Measurements from ENCODE around the gene SH3RF3. TPM values are rescaled to one million over a fixed set of nuclear protein-coding genes. Genes with fewer than 3 reads are reported as not detected.

SH3RF3 gene
- total and polyA plus RNA-seq, 2 donors (not counting 1 experiment from before 2014, with no cell fraction given): 8.3 to 10.1 TPM

GRCh38 chr2:109527079-109527478 lies 398.1 kb downstream of the SH3RF3 start:
- TF ChIP-seq, protein P1, sequence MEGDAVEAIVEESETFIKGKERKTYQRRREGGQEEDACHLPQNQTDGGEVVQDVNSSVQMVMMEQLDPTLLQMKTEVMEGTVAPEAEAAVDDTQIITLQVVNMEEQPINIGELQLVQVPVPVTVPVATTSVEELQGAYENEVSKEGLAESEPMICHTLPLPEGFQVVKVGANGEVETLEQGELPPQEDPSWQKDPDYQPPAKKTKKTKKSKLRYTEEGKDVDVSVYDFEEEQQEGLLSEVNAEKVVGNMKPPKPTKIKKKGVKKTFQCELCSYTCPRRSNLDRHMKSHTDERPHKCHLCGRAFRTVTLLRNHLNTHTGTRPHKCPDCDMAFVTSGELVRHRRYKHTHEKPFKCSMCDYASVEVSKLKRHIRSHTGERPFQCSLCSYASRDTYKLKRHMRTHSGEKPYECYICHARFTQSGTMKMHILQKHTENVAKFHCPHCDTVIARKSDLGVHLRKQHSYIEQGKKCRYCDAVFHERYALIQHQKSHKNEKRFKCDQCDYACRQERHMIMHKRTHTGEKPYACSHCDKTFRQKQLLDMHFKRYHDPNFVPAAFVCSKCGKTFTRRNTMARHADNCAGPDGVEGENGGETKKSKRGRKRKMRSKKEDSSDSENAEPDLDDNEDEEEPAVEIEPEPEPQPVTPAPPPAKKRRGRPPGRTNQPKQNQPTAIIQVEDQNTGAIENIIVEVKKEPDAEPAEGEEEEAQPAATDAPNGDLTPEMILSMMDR (conservative IDR thresholded peaks at IDR 0.05 in 1 of 2, IDR thresholded peaks at IDR 0.05 in 1 of 2; ENCODE audit: low read depth in 1 of 2, low read length in 2 of 2): no peak
- TF ChIP-seq EZH2 (IDR thresholded peaks at IDR 0.05; ENCODE audit: low read length, missing control alignments): no peak
- peaks cover 13% of the 10 kb centered on the region for H3K27me3 ChIP-seq (ENCODE audit: control insufficient read depth, insufficient read depth, low read length)

DNA sequence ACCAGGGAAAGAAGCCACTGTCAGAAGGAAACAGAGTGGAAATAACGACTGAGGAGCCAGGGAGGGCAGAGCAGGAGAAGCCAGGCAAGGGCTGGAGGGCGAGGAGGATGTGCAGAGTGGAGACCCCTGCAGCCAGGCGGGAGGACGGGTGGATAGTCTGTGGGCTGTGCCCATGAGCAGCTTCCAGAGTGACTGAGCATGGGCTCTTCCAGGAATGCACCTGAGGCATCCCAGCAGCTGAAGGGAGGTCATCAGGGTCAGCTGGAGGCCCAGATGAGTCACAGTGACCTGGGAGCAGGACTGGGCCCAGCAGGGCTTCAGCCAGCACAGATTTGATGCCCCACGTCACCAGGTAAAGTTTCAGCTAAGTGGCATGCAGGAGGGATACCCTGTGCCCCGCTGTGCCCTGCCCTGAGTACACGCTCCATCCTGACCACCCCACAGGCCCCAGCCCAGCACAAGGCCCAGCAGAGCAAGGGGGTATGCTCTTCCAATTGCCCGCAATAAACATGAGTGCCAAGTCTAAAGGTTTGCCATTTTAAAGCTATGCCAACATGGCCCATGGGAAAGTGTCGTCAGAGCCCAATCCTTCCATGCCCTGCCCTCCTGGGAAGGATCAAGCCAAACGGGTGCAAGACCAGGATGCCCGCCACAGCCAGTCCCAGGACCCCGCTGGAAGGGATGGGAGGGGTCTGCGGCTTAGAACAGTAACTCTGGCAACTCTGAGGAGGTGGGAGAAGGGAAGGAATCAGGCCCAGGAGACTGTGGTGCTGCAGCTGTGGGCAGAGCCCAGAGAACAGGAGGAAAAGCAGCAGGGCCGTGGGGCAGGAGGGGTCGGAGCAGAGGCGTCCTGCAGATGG lies 399.1 kb downstream of the SH3RF3 start:
- H2AFZ ChIP-seq (ENCODE audit: low read length): no peak overlapping the region
- no peaks in the 10 kb centered on the region for H3K36me3 ChIP-seq (ENCODE audit: control insufficient read depth, insufficient read depth, low read length)
- no peak for DNase-seq (ENCODE audit: low read depth in 2 of 2)
- no peaks in the 10 kb centered on the region for H3K9me3 ChIP-seq (ENCODE audit: control insufficient read depth, insufficient read depth, low read depth, low read length)
- H3K4me1 ChIP-seq (ENCODE audit: control insufficient read depth, extremely low read depth, insufficient read depth, low read length): no peaks in the 10 kb centered on the region
- no peak overlapping the region for H3K4me2 ChIP-seq (ENCODE audit: extremely low read depth, insufficient read depth, low read length)
- no peak overlapping the region for H3K27ac ChIP-seq (ENCODE audit: insufficient read depth, low read length)
- H3K79me2 ChIP-seq (ENCODE audit: control insufficient read depth, insufficient read depth, low read length): no peaks in the 10 kb centered on the region
- H3K4me3 ChIP-seq (replicated peaks in 1 of 4; ENCODE audit: control extremely low read depth in 1 of 4, insufficient read depth in 1 of 4, low read depth in 3 of 4, low read length in 4 of 4): no peak overlapping the region
- no peaks in the 10 kb centered on the region for H4K20me1 ChIP-seq (ENCODE audit: control insufficient read depth, extremely low read depth, insufficient read depth, low read length)
- no peak overlapping the region for H3K9ac ChIP-seq (ENCODE audit: insufficient read depth, low read length)
- TF ChIP-seq, protein P1 (conservative IDR thresholded peaks at IDR 0.05 in 1 of 2, IDR thresholded peaks at IDR 0.05 in 1 of 2; ENCODE audit: low read depth in 1 of 2, low read length in 2 of 2): no peak
- no peak for TF ChIP-seq EZH2 (IDR thresholded peaks at IDR 0.05; ENCODE audit: low read length, missing control alignments)
- peaks cover 15% of the 10 kb centered on the region for H3K27me3 ChIP-seq (ENCODE audit: control insufficient read depth, insufficient read depth, low read length)

More at GRCh38 chr2:109527079-109527478, 398.1 kb downstream of the SH3RF3 start:
- no peak overlapping the region for H2AFZ ChIP-seq (ENCODE audit: low read length)
- H3K9ac ChIP-seq (ENCODE audit: insufficient read depth, low read length): no peak overlapping the region
- H3K4me1 ChIP-seq (ENCODE audit: control insufficient read depth, extremely low read depth, insufficient read depth, low read length): no peaks in the 10 kb centered on the region
- H4K20me1 ChIP-seq (ENCODE audit: control insufficient read depth, extremely low read depth, insufficient read depth, low read length): no peaks in the 10 kb centered on the region
- H3K9me3 ChIP-seq (ENCODE audit: control insufficient read depth, insufficient read depth, low read depth, low read length): no peaks in the 10 kb centered on the region
- H3K79me2 ChIP-seq (ENCODE audit: control insufficient read depth, insufficient read depth, low read length): no peaks in the 10 kb centered on the region
- no peaks in the 10 kb centered on the region for H3K36me3 ChIP-seq (ENCODE audit: control insufficient read depth, insufficient read depth, low read length)
- DNase-seq (ENCODE audit: low read depth in 2 of 2): no peak
- no peak overlapping the region for H3K27ac ChIP-seq (ENCODE audit: insufficient read depth, low read length)
- H3K4me2 ChIP-seq (ENCODE audit: extremely low read depth, insufficient read depth, low read length): no peak overlapping the region
- no peak overlapping the region for H3K4me3 ChIP-seq (replicated peaks in 1 of 4; ENCODE audit: control extremely low read depth in 1 of 4, insufficient read depth in 1 of 4, low read depth in 3 of 4, low read length in 4 of 4)

GRCh38 chr2:109528811-109529501 lies 400.0 kb downstream of the SH3RF3 start:
- H3K27me3 ChIP-seq (ENCODE audit: control insufficient read depth, insufficient read depth, low read length): peaks cover 15% of the 10 kb centered on the region
- H3K4me3 ChIP-seq (replicated peaks in 1 of 4; ENCODE audit: control extremely low read depth in 1 of 4, insufficient read depth in 1 of 4, low read depth in 3 of 4, low read length in 4 of 4): no peak overlapping the region
- no peaks in the 10 kb centered on the region for H3K4me1 ChIP-seq (ENCODE audit: control insufficient read depth, extremely low read depth, insufficient read depth, low read length)
- no peaks in the 10 kb centered on the region for H3K36me3 ChIP-seq (ENCODE audit: control insufficient read depth, insufficient read depth, low read length)
- no peak overlapping the region for H3K4me2 ChIP-seq (ENCODE audit: extremely low read depth, insufficient read depth, low read length)
- H3K79me2 ChIP-seq (ENCODE audit: control insufficient read depth, insufficient read depth, low read length): no peaks in the 10 kb centered on the region
- DNase-seq (ENCODE audit: low read depth in 2 of 2): no peak
- H3K9ac ChIP-seq (ENCODE audit: insufficient read depth, low read length): no peak overlapping the region
- H3K27ac ChIP-seq (ENCODE audit: insufficient read depth, low read length): no peak overlapping the region
- no peaks in the 10 kb centered on the region for H4K20me1 ChIP-seq (ENCODE audit: control insufficient read depth, extremely low read depth, insufficient read depth, low read length)
- H2AFZ ChIP-seq (ENCODE audit: low read length): no peak overlapping the region
- H3K9me3 ChIP-seq (ENCODE audit: control insufficient read depth, insufficient read depth, low read depth, low read length): no peaks in the 10 kb centered on the region
- TF ChIP-seq, protein P1 (conservative IDR thresholded peaks at IDR 0.05 in 1 of 2, IDR thresholded peaks at IDR 0.05 in 1 of 2; ENCODE audit: low read depth in 1 of 2, low read length in 2 of 2): no peak
- no peak for TF ChIP-seq EZH2 (IDR thresholded peaks at IDR 0.05; ENCODE audit: low read length, missing control alignments)

All from fibroblast of lung (primary cell).